GM23338 (cell line): ENCODE data around the gene CYP19A1. TPM values are rescaled to one million over a fixed set of nuclear protein-coding genes. Genes with fewer than 3 reads are reported as not detected.

Experiments
- ATAC-seq: fragments of 200-7000 bp; cut with Tn5 transposase; 3 replicates; pipeline ENCODE4 v1.9.1; 2020
- DNase-seq: peaks from one replicate; pipeline ENCODE4 v3.0.0-alpha.2; 2015; ENCODE audit warnings: low spot score
- H2AFZ ChIP-seq: fragments of 200-600 bp; sonication (generic); 2 replicates; pipeline ENCODE4 v1.8.0; 2016; ENCODE audit warnings: antibody characterized with exemption, mild to moderate bottlenecking, moderate library complexity
- H3F3A ChIP-seq: fragments of 200-600 bp; sonication (generic); replicated peaks from 2 replicates; pipeline ENCODE4 v1.8.0; 2017; ENCODE audit warnings: antibody characterized with exemption, mixed run types, low read depth
- H3K27ac ChIP-seq: fragments of 200-600 bp; sonication (generic); 2 replicates; pipeline ENCODE4 v1.6.1; 2016; ENCODE audit warnings: low read depth
- H3K27me3 ChIP-seq: fragments of 200-600 bp; sonication (generic); 2 replicates; pipeline ENCODE4 v1.8.0; 2016; ENCODE audit warnings: mild to moderate bottlenecking, mixed run types, moderate library complexity; ENCODE audit not compliant: insufficient read depth
- H3K36me3 ChIP-seq: fragments of 200-600 bp; sonication (generic); 2 replicates; pipeline ENCODE4 v1.8.0; 2016; ENCODE audit warnings: mild to moderate bottlenecking; ENCODE audit not compliant: insufficient read depth
- H3K4me1 ChIP-seq: fragments of 200-600 bp; sonication (generic); 2 replicates; pipeline ENCODE4 v1.8.0; 2016; ENCODE audit warnings: mild to moderate bottlenecking, moderate library complexity; ENCODE audit not compliant: insufficient read depth
- H3K4me2 ChIP-seq: fragments of 200-600 bp; sonication (generic); 2 replicates; pipeline ENCODE4 v1.7.1; 2017; ENCODE audit warnings: mixed run types
- H3K4me3 ChIP-seq: fragments of 200-600 bp; sonication (generic); 2 replicates; pipeline ENCODE4 v1.6.1; 2016; ENCODE audit warnings: mixed run types
- H3K79me2 ChIP-seq: fragments of 200-600 bp; sonication (generic); replicated peaks from 2 replicates; pipeline ENCODE4 v1.8.0; 2017; ENCODE audit warnings: mild to moderate bottlenecking; ENCODE audit not compliant: insufficient read depth
- H3K9me2 ChIP-seq: fragments of 200-600 bp; sonication (generic); 2 replicates; pipeline ENCODE4 v1.8.0; 2017; ENCODE audit not compliant: insufficient read depth
- H4K20me1 ChIP-seq: fragments of 200-600 bp; sonication (generic); replicated peaks from 2 replicates; pipeline ENCODE4 v1.8.0; 2017; ENCODE audit warnings: mild to moderate bottlenecking; ENCODE audit not compliant: insufficient read depth
- H3K27ac Mint-ChIP-seq: 2 replicates; pipeline ENCODE4 v1.8.0; 2020; ENCODE audit warnings: inconsistent platforms, mild to moderate bottlenecking, moderate library complexity, mixed read lengths
- H3K27me3 Mint-ChIP-seq: 3 replicates; pipeline ENCODE4 v1.8.0; 2022; ENCODE audit warnings: low read depth, mild to moderate bottlenecking, moderate library complexity, mixed read lengths, inconsistent platforms; ENCODE audit not compliant: insufficient read depth, poor library complexity
- H3K36me3 Mint-ChIP-seq: 3 replicates; pipeline ENCODE4 v1.8.0; 2021; ENCODE audit warnings: low read depth, mild to moderate bottlenecking, inconsistent platforms, moderate library complexity, mixed read lengths
- H3K4me1 Mint-ChIP-seq: 3 replicates; pipeline ENCODE4 v1.8.0; 2020; ENCODE audit warnings: mild to moderate bottlenecking, inconsistent platforms, mixed read lengths
- H3K4me3 Mint-ChIP-seq: 3 replicates; pipeline ENCODE4 v1.8.0; 2021; ENCODE audit warnings: moderate library complexity, mild to moderate bottlenecking, inconsistent platforms, mixed read lengths
- H3K9me3 Mint-ChIP-seq: 3 replicates; pipeline ENCODE4 v1.8.0; 2020; ENCODE audit warnings: moderate library complexity, mild to moderate bottlenecking, inconsistent platforms, mixed read lengths
- EZH2 ChIP-seq: fragments of 200-600 bp; sonication (generic); IDR thresholded peaks from one replicate; pipeline ENCODE4 v1.8.0; 2017; ENCODE audit warnings: antibody characterized with exemption, mild to moderate bottlenecking, low read depth; ENCODE audit not compliant: unreplicated experiment
- EZH2phosphoT487 ChIP-seq: fragments of 200-600 bp; sonication (generic); IDR thresholded peaks from one replicate; pipeline ENCODE4 v1.8.1; 2018; ENCODE audit warnings: antibody characterized with exemption; ENCODE audit not compliant: unreplicated experiment
- JUNB ChIP-seq: IDR thresholded peaks from one replicate; pipeline ENCODE4 v1.6.1; 2016; ENCODE audit warnings: antibody characterized with exemption; ENCODE audit not compliant: unreplicated experiment
- POLR2AphosphoS5 ChIP-seq: IDR thresholded peaks from 2 replicates; pipeline ENCODE4 v1.6.1; 2016; ENCODE audit warnings: antibody characterized with exemption, low read depth
- REST ChIP-seq: IDR thresholded peaks from one replicate; pipeline ENCODE4 v1.6.1; 2018; ENCODE audit warnings: antibody characterized with exemption; ENCODE audit not compliant: unreplicated experiment
- ZNF114 ChIP-seq: fragments of 250-450 bp; sonication (Bioruptor Pico); IDR thresholded peaks from 2 replicates; pipeline ENCODE4 v1.5.0; 2020; ENCODE audit warnings: mild to moderate bottlenecking, moderate library complexity
- ZNF462 ChIP-seq: fragments of 250-450 bp; sonication (Bioruptor Pico); IDR thresholded peaks from 2 replicates; pipeline ENCODE4 v1.5.0; 2020; ENCODE audit warnings: mild to moderate bottlenecking, moderate library complexity
- polyA plus RNA-seq: library from polyadenylated mRNA; unstranded; fragments of >200 nt; fragmentation: Nextera tagmentation; extraction: Ambion mirVana; gene quantifications from 2 replicates; pipeline ENCODE4 v1.2.1, GENCODE V29; 2016
- total RNA-seq: library from RNA; depleted of rRNA; stranded (reverse); fragments of >200 nt; shearing (Covaris generic); gene quantifications from 2 replicates; pipeline ENCODE4 v1.2.3, GENCODE V29; 2014

The CYP19A1 gene
- total and polyA plus RNA-seq, 2 experiments from 2014 or later, result 0.42 TPM; not detected in 1

- TF ChIP-seq ZNF462 (CRISPR knock-in tag) (no peak), POLR2AphosphoS5 (no peak), EZH2 (no peak), REST (no peak), JUNB (no peak), EZH2phosphoT487 (no peak)
Observed at GRCh38 chr15:51366920-51367319, 28.5 kb upstream of the CYP19A1 start (continued).

- no peaks in the 10 kb centered on the region for H3K9me3 Mint-ChIP-seq
- H3K4me1 Mint-ChIP-seq, result peaks cover 7% of the 10 kb centered on the region; the same call in 2 of the 3 replicates
- H3K36me3 Mint-ChIP-seq, result no peaks in the 10 kb centered on the region
- Histone ChIP-seq H3K27ac (no peak overlapping the region), H3K79me2 (no peaks in the 10 kb centered on the region), H3F3A (no peaks in the 10 kb centered on the region), H3K4me3 (no peak overlapping the region), H3K4me2 (no peak overlapping the region), H3K36me3 (no peaks in the 10 kb centered on the region), H4K20me1 (no peaks in the 10 kb centered on the region), H3K27me3 (no peaks in the 10 kb centered on the region), H2AFZ (no peak overlapping the region), H3K4me1 (no peaks in the 10 kb centered on the region; the same call in 1 of the 2 replicates), H3K9me2 (no peaks in the 10 kb centered on the region)
- no peak overlapping the region for H3K27ac Mint-ChIP-seq
- DNase-seq, result no peak
- no peak overlapping the region for H3K4me3 Mint-ChIP-seq
- TF ChIP-seq JUNB (no peak), EZH2 (no peak), EZH2phosphoT487 (no peak), ZNF114 (CRISPR knock-in tag) (no peak)
- peaks cover 1% of the 10 kb centered on the region for H3K27me3 Mint-ChIP-seq
- no peak for ATAC-seq
Observed at GRCh38 chr15:51366071-51366470, 27.7 kb upstream of the CYP19A1 start.
